Astrocyte (in vitro differentiated cells and primary cell): ENCODE data around the gene ARID5A. TPM values are rescaled to one million over a fixed set of nuclear protein-coding genes. Genes with fewer than 3 reads are reported as not detected.

ENCODE experiments used
- DNase-seq: peaks from one replicate; pipeline ENCODE4 v3.0.0-alpha.2; 2010; ENCODE audit warnings: low read depth
- FAIRE-seq: peaks from 2 replicates; lab custom pipeline; 2011; peaks lifted over from hg19 to GRCh38; lab: Jason Lieb, UNC
- H2AFZ ChIP-seq: 2 replicates; pipeline ENCODE4 v1.6.0; 2012; ENCODE audit warnings: low read depth, low read length, inconsistent platforms
- H3K27ac ChIP-seq: 2 replicates; pipeline ENCODE4 v1.5.1; 2011; ENCODE audit warnings: low read depth, low read length, inconsistent platforms
- H3K27me3 ChIP-seq: 2 replicates; pipeline ENCODE4 v1.6.0; 2011; ENCODE audit warnings: low read length, inconsistent platforms; ENCODE audit not compliant: insufficient read depth
- H3K36me3 ChIP-seq: 2 replicates; pipeline ENCODE4 v1.5.1; 2011; ENCODE audit warnings: low read length, inconsistent platforms; ENCODE audit not compliant: insufficient read depth
- H3K4me1 ChIP-seq: 2 replicates; pipeline ENCODE4 v1.5.1; 2011; ENCODE audit warnings: low read length, inconsistent platforms; ENCODE audit not compliant: insufficient read depth
- H3K4me2 ChIP-seq: 2 replicates; pipeline ENCODE4 v1.6.0; 2012; ENCODE audit warnings: low read length, inconsistent platforms
- H3K4me3 ChIP-seq: 2 replicates; pipeline ENCODE4 v1.5.1; 2011; ENCODE audit warnings: low read depth, mild to moderate bottlenecking, low read length, inconsistent platforms; ENCODE audit not compliant: insufficient read depth
- H3K79me2 ChIP-seq: 2 replicates; pipeline ENCODE4 v1.6.0; 2012; ENCODE audit warnings: mild to moderate bottlenecking, low read length, inconsistent platforms; ENCODE audit not compliant: insufficient read depth
- H3K9ac ChIP-seq: 2 replicates; pipeline ENCODE4 v1.6.0; 2012; ENCODE audit warnings: mild to moderate bottlenecking, low read length, inconsistent platforms
- H3K9me3 ChIP-seq: 2 replicates; pipeline ENCODE4 v1.5.1; 2012; ENCODE audit warnings: low read depth, mild to moderate bottlenecking, low read length, inconsistent platforms; ENCODE audit not compliant: insufficient read depth
- H4K20me1 ChIP-seq: 2 replicates; pipeline ENCODE4 v1.6.0; 2012; ENCODE audit warnings: low read length, inconsistent platforms; ENCODE audit not compliant: insufficient read depth
- H3K27ac Mint-ChIP-seq: one replicate; pipeline ENCODE4 v1.8.0; 2021; ENCODE audit warnings: mild to moderate bottlenecking, mixed read lengths; ENCODE audit not compliant: unreplicated experiment
- H3K27me3 Mint-ChIP-seq: one replicate; pipeline ENCODE4 v1.8.0; 2021; ENCODE audit warnings: low read depth, mixed read lengths; ENCODE audit not compliant: unreplicated experiment
- H3K36me3 Mint-ChIP-seq: one replicate; pipeline ENCODE4 v1.8.0; 2021; ENCODE audit warnings: low read depth, mixed read lengths; ENCODE audit not compliant: unreplicated experiment
- H3K4me1 Mint-ChIP-seq: one replicate; pipeline ENCODE4 v1.8.0; 2021; ENCODE audit warnings: low read depth, mixed read lengths; ENCODE audit not compliant: unreplicated experiment
- H3K4me3 Mint-ChIP-seq: one replicate; pipeline ENCODE4 v1.8.0; 2021; ENCODE audit warnings: mild to moderate bottlenecking, moderate library complexity, mixed read lengths; ENCODE audit not compliant: unreplicated experiment
- H3K9me3 Mint-ChIP-seq: one replicate; pipeline ENCODE4 v1.8.0; 2021; ENCODE audit warnings: mild to moderate bottlenecking, mixed read lengths; ENCODE audit not compliant: unreplicated experiment
- EZH2 ChIP-seq: IDR thresholded peaks from 2 replicates; pipeline ENCODE4 v1.6.1; 2012; ENCODE audit warnings: mild to moderate bottlenecking, low read length, inconsistent platforms; ENCODE audit not compliant: insufficient read depth
- total RNA-seq: library from RNA; stranded (reverse); gene quantifications from 2 replicates; pipeline ENCODE4 v1.2.1, GENCODE V29; 2021
- TF ChIP-seq, protein P1 (sequence below): IDR thresholded peaks from 2 replicates; pipeline ENCODE4 v1.5.1; 2011; ENCODE audit warnings: low read depth, mild to moderate bottlenecking, inconsistent platforms, low read length, moderate library complexity; ENCODE audit not compliant: insufficient read depth

The ARID5A gene
- total RNA-seq, 1 donor from 2014 or later = 11.8 TPM

DNA sequence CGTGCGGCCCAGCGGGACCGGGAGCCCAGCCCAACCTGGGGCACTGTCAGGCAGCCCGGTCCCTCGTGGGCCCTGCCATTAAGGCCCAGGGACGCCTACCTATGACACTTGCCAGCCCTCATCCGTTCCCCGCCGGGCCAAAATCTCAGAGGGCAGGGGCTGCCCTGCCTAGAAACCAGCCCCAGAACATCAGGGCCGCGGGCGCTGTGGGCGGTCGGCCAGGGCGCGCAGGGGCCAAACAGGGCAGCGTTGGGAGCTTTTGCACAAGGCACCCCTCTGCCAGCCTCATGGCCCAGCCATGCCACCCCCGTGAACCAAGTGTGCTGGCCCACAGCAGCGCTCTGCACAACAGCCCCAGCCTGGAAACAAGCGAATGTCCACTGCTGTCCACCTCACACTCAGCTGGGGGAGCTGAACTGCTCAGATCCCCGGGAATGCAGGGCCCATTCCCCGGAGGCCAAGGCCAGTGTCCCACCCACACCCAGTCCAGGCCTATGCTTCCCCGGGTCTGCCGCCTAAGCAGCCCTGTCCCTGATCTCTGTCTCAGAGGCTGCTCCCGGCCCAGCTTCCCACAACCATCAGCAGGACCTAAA is 27.9 kb upstream of the ARID5A start:
- peaks cover 7% of the 10 kb centered on the region for H3K27me3 ChIP-seq
- DNase-seq (no peak), FAIRE-seq (no peak)
- H3K36me3 Mint-ChIP-seq = no peaks in the 10 kb centered on the region
- no peaks in the 10 kb centered on the region for H3K9me3 Mint-ChIP-seq
- no peak overlapping the region for H3K27ac ChIP-seq
- peak overlapping the region; percentile 82 for H3K4me2 ChIP-seq
- H3K36me3 ChIP-seq = no peaks in the 10 kb centered on the region
- H3K27ac Mint-ChIP-seq = no peak overlapping the region
- H3K9ac ChIP-seq = no peak overlapping the region
- TF ChIP-seq, protein P1, sequence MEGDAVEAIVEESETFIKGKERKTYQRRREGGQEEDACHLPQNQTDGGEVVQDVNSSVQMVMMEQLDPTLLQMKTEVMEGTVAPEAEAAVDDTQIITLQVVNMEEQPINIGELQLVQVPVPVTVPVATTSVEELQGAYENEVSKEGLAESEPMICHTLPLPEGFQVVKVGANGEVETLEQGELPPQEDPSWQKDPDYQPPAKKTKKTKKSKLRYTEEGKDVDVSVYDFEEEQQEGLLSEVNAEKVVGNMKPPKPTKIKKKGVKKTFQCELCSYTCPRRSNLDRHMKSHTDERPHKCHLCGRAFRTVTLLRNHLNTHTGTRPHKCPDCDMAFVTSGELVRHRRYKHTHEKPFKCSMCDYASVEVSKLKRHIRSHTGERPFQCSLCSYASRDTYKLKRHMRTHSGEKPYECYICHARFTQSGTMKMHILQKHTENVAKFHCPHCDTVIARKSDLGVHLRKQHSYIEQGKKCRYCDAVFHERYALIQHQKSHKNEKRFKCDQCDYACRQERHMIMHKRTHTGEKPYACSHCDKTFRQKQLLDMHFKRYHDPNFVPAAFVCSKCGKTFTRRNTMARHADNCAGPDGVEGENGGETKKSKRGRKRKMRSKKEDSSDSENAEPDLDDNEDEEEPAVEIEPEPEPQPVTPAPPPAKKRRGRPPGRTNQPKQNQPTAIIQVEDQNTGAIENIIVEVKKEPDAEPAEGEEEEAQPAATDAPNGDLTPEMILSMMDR = no peak
- no peak for TF ChIP-seq EZH2
- no peaks in the 10 kb centered on the region for H3K79me2 ChIP-seq
- peak overlapping the region; percentile 56 for H2AFZ ChIP-seq
- no peaks in the 10 kb centered on the region for H3K9me3 ChIP-seq
- H3K4me1 ChIP-seq = peaks cover 11% of the 10 kb centered on the region
- H3K4me1 Mint-ChIP-seq = peaks cover 12% of the 10 kb centered on the region
- no peak overlapping the region for H3K4me3 Mint-ChIP-seq
- no peaks in the 10 kb centered on the region for H4K20me1 ChIP-seq
- peaks cover 28% of the 10 kb centered on the region for H3K27me3 Mint-ChIP-seq
- no peak overlapping the region for H3K4me3 ChIP-seq

DNA sequence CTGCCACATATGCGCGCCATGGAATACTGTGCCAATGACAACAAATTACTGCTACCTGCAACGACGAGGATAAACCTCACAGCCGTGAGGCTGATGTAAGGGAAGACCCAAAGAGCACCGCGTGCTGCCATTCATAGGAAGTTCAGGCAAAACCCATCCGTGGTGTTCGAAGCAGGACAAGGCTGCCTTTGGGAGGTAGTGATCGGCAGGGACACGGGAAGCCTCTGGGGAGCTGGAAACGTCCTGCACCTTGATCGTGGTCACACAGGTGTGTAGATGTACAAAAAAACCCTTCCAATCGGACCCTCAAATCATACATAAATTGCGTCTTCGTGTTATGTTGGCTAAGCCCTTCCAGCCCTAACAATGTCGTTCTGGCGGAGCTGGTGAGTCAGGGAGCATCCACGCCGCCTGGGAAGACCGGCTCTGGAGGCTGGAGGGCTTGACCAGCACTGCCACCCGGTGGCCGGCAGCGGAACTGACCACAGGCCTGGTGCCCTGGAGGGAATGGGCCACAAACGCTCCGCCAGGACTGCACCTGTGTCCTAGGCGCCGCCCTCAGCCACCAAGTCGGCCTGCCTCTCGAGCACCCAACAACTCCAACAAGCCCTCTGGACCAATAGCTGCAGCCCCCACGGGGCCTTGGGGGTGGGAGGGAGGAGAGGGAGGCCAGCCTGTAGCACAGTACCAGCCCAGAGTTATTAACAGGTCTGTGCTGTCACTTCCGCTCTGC is 27.3 kb upstream of the ARID5A start:
- Mint-ChIP-seq H3K9me3 (no peaks in the 10 kb centered on the region), H3K27me3 (peaks cover 30% of the 10 kb centered on the region), H3K4me1 (peaks cover 12% of the 10 kb centered on the region), H3K36me3 (no peaks in the 10 kb centered on the region), H3K4me3 (no peak overlapping the region), H3K27ac (peak overlapping the region; percentile 72)
- Histone ChIP-seq H3K36me3 (no peaks in the 10 kb centered on the region), H3K27me3 (peaks cover 7% of the 10 kb centered on the region), H3K9ac (no peak overlapping the region), H4K20me1 (no peaks in the 10 kb centered on the region), H2AFZ (no peak overlapping the region), H3K79me2 (no peaks in the 10 kb centered on the region), H3K4me1 (peaks cover 11% of the 10 kb centered on the region), H3K27ac (no peak overlapping the region), H3K4me2 (peak overlapping the region; percentile 13), H3K4me3 (no peak overlapping the region), H3K9me3 (no peaks in the 10 kb centered on the region)
- no peak for TF ChIP-seq EZH2
- TF ChIP-seq, protein P1 = peak; percentile 85
- peak; percentile 61 for DNase-seq
- no peak for FAIRE-seq

DNA sequence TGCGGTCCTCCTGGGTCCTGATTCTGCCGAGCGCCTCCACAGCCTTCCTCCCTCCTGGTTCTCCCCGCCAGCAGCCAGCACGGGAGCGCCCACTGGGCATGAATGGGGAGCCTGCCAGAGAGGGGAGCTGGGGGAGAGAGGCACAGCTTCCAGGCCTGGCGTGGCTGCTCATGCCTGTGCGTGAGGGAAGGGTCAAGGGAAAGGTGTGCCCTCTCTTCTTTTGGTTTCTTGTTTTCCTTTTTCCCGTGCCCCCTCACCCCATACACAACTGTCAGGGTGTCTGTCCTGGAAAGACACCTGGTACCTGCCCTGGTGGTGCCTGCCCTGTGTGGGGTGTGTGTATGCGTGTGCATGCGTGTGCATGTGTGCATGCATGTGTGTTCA is 26.7 kb upstream of the ARID5A start:
- no peak overlapping the region for H3K4me3 Mint-ChIP-seq
- H3K27ac Mint-ChIP-seq = no peak overlapping the region

More for the DNA sequence above, 26.7 kb upstream of the ARID5A start:
- no peak overlapping the region for H3K4me3 ChIP-seq
- no peaks in the 10 kb centered on the region for H3K36me3 ChIP-seq
- peaks cover 7% of the 10 kb centered on the region for H3K27me3 ChIP-seq
- Mint-ChIP-seq H3K9me3 (no peaks in the 10 kb centered on the region), H3K27me3 (peaks cover 30% of the 10 kb centered on the region), H3K36me3 (no peaks in the 10 kb centered on the region), H3K4me1 (peaks cover 12% of the 10 kb centered on the region)
- peaks cover 11% of the 10 kb centered on the region for H3K4me1 ChIP-seq
- TF ChIP-seq, protein P1 = no peak
- TF ChIP-seq EZH2 = no peak
- H2AFZ ChIP-seq = no peak overlapping the region
- DNase-seq (no peak), FAIRE-seq (no peak)
- no peak overlapping the region for H3K27ac ChIP-seq
- no peaks in the 10 kb centered on the region for H3K9me3 ChIP-seq
- H3K9ac ChIP-seq = no peak overlapping the region
- no peaks in the 10 kb centered on the region for H3K79me2 ChIP-seq
- H4K20me1 ChIP-seq = no peaks in the 10 kb centered on the region
- no peak overlapping the region for H3K4me2 ChIP-seq
